H9 (cell line): ENCODE data around the gene SLC35B1. TPM values are rescaled to one million over a fixed set of nuclear protein-coding genes. Genes with fewer than 3 reads are reported as not detected.
A peak's percentile ranks its signal among the peaks of the same experiment; 100 is the strongest.

Experiments used
- DNase-seq: peaks from one replicate; pipeline ENCODE4 v3.0.0-alpha.2; 2017
- H2AFZ ChIP-seq: one replicate; pipeline ENCODE4 v1.6.1; 2013; ENCODE audit warnings: mild to moderate bottlenecking, low read length, control low read depth, moderate library complexity
- H2AK5ac ChIP-seq: 2 replicates; pipeline ENCODE4 v1.6.1; 2013; ENCODE audit warnings: low read length, control low read depth, mixed read lengths; ENCODE audit not compliant: insufficient read length
- H2BK120ac ChIP-seq: one replicate; pipeline ENCODE4 v1.6.1; 2013; ENCODE audit warnings: low read depth, mild to moderate bottlenecking, low read length, control low read depth, inconsistent platforms; ENCODE audit not compliant: poor library complexity, severe bottlenecking
- H2BK12ac ChIP-seq: 2 replicates; pipeline ENCODE4 v1.6.1; 2013; ENCODE audit warnings: low read length, control low read depth, mixed read lengths, low read depth; ENCODE audit not compliant: insufficient read length
- H2BK15ac ChIP-seq: 2 replicates; pipeline ENCODE4 v1.6.1; 2013; ENCODE audit warnings: low read depth, low read length, control low read depth
- H2BK20ac ChIP-seq: one replicate; pipeline ENCODE4 v1.6.1; 2013; ENCODE audit warnings: low read depth, mild to moderate bottlenecking, low read length, control low read depth, inconsistent platforms; ENCODE audit not compliant: poor library complexity, severe bottlenecking
- H2BK5ac ChIP-seq: 2 replicates; pipeline ENCODE4 v1.6.1; 2013; ENCODE audit warnings: low read length, control low read depth, mixed read lengths; ENCODE audit not compliant: insufficient read length
- H3K14ac ChIP-seq: 2 replicates; pipeline ENCODE4 v1.6.1; 2013; ENCODE audit warnings: low read length, control low read depth; ENCODE audit not compliant: insufficient read depth
- H3K18ac ChIP-seq: 2 replicates; pipeline ENCODE4 v1.6.1; 2013; ENCODE audit warnings: low read depth, mild to moderate bottlenecking, mixed read lengths, low read length, control low read depth; ENCODE audit not compliant: insufficient read length
- H3K23ac ChIP-seq: 2 replicates; pipeline ENCODE4 v1.6.1; 2013; ENCODE audit warnings: low read length, control low read depth, mixed read lengths, low read depth; ENCODE audit not compliant: insufficient read length
- H3K23me2 ChIP-seq: 2 replicates; pipeline ENCODE4 v1.6.1; 2013; ENCODE audit warnings: low read depth, mild to moderate bottlenecking, mixed read lengths, low read length, control low read depth; ENCODE audit not compliant: insufficient read length, poor library complexity, severe bottlenecking
- H3K27ac ChIP-seq: 2 replicates; pipeline ENCODE4 v1.5.1; 2013; ENCODE audit warnings: low read length, control low read depth, mixed read lengths, low read depth; ENCODE audit not compliant: insufficient read length
- H3K27me3 ChIP-seq: 2 replicates; pipeline ENCODE4 v1.6.1; 2013; ENCODE audit warnings: low read length, control low read depth, inconsistent platforms; ENCODE audit not compliant: insufficient read depth
- H3K4ac ChIP-seq: 2 replicates; pipeline ENCODE4 v1.6.1; 2013; ENCODE audit warnings: low read depth, mild to moderate bottlenecking, control low read depth, inconsistent platforms, low read length, moderate library complexity
- H3K4me1 ChIP-seq: 2 replicates; pipeline ENCODE4 v1.6.1; 2013; ENCODE audit warnings: low read length, control low read depth, inconsistent platforms; ENCODE audit not compliant: insufficient read depth
- H3K4me2 ChIP-seq: 2 replicates; pipeline ENCODE4 v1.6.1; 2013; ENCODE audit warnings: low read length, control low read depth, mixed read lengths; ENCODE audit not compliant: insufficient read length, insufficient read depth
- H3K56ac ChIP-seq: 2 replicates; pipeline ENCODE4 v1.6.1; 2013; ENCODE audit warnings: low read depth, mild to moderate bottlenecking, mixed read lengths, low read length, control low read depth; ENCODE audit not compliant: insufficient read length
- H3K79me1 ChIP-seq: 2 replicates; pipeline ENCODE4 v1.6.1; 2013; ENCODE audit warnings: low read depth, mild to moderate bottlenecking, moderate library complexity, low read length, control low read depth, inconsistent platforms; ENCODE audit not compliant: insufficient read depth, poor library complexity, severe bottlenecking
- H3K79me2 ChIP-seq: 2 replicates; pipeline ENCODE4 v1.6.1; 2013; ENCODE audit warnings: low read length, control low read depth, inconsistent platforms; ENCODE audit not compliant: insufficient read depth
- H3K9ac ChIP-seq: 2 replicates; pipeline ENCODE4 v1.6.1; 2013; ENCODE audit warnings: low read length, control low read depth, mixed read lengths; ENCODE audit not compliant: insufficient read length; ENCODE audit errors: extremely low read depth
- H3K9me3 ChIP-seq: one replicate; pipeline ENCODE4 v1.6.1; 2013; ENCODE audit warnings: low read depth, low read length, inconsistent platforms; ENCODE audit not compliant: control insufficient read depth
- H3T11ph ChIP-seq: one replicate; pipeline ENCODE4 v1.6.1; 2013; ENCODE audit warnings: mild to moderate bottlenecking, low read length, control low read depth, inconsistent platforms
- H4K20me1 ChIP-seq: one replicate; pipeline ENCODE4 v1.6.1; 2013; ENCODE audit not compliant: control insufficient read depth, insufficient read length, insufficient read depth
- H4K5ac ChIP-seq: 2 replicates; pipeline ENCODE4 v1.6.1; 2013; ENCODE audit warnings: low read depth, mild to moderate bottlenecking, mixed read lengths, low read length, control low read depth; ENCODE audit not compliant: insufficient read length
- H4K8ac ChIP-seq: replicated peaks from 2 replicates; pipeline ENCODE4 v1.6.1; 2013; ENCODE audit warnings: low read length, control low read depth, mixed read lengths, low read depth; ENCODE audit not compliant: insufficient read length
- H4K91ac ChIP-seq: 2 replicates; pipeline ENCODE4 v1.6.1; 2013; ENCODE audit warnings: low read depth, mild to moderate bottlenecking, moderate library complexity, mixed read lengths, low read length, control low read depth; ENCODE audit not compliant: insufficient read length
- H3K27ac Mint-ChIP-seq, 3 experiments: 2 replicates in 2 of 3; 3 replicates in 1 of 3; pipeline ENCODE4 v1.8.0; 2020 to 2021; ENCODE audit warnings: mixed read lengths in 3 of 3, mild to moderate bottlenecking in 1 of 3, moderate library complexity in 1 of 3
- H3K27me3 Mint-ChIP-seq: 2 replicates; pipeline ENCODE4 v1.8.0; 2021; ENCODE audit warnings: low read depth, mild to moderate bottlenecking, moderate library complexity, mixed read lengths
- H3K36me3 Mint-ChIP-seq, 3 experiments: 2 replicates in 2 of 3; 3 replicates in 1 of 3; pipeline ENCODE4 v1.8.0; 2020 to 2021; ENCODE audit warnings: low read depth in 3 of 3, mixed read lengths in 3 of 3; ENCODE audit not compliant: insufficient read depth in 1 of 3
- H3K4me1 Mint-ChIP-seq, 2 experiments: 2 replicates each; pipeline ENCODE4 v1.8.0; 2020; ENCODE audit warnings: mixed read lengths in 2 of 2
- H3K4me3 Mint-ChIP-seq, 2 experiments: 2 replicates in 1 of 2; 3 replicates in 1 of 2; pipeline ENCODE4 v1.8.0; 2020 to 2021; ENCODE audit warnings: mild to moderate bottlenecking in 2 of 2, mixed read lengths in 2 of 2, moderate library complexity in 1 of 2
- H3K9me3 Mint-ChIP-seq, 2 experiments: 2 replicates in 1 of 2; 3 replicates in 1 of 2; pipeline ENCODE4 v1.8.0; 2020; ENCODE audit warnings: mild to moderate bottlenecking in 2 of 2, mixed read lengths in 2 of 2, moderate library complexity in 1 of 2
- WGBS: extraction: QIAGEN DNeasy Blood & Tissue Kit; methylation state at CpG from one replicate; pipeline ENCODE4 v1.1.7; 2013; ENCODE audit warnings: missing lambda C conversion rate, low lambda C conversion rate, mixed read lengths; ENCODE audit not compliant: insufficient read length; ENCODE audit errors: extremely low coverage; 5-methylcytosine and 5-hydroxymethylcytosine counted together
- total RNA-seq: library from RNA; stranded (reverse); gene quantifications from 2 replicates; pipeline ENCODE4 v1.2.1, GENCODE V29; 2021
- TF ChIP-seq, protein P1 (sequence below): fragments of 200-600 bp; sonication (generic); conservative IDR thresholded peaks from 3 replicates; pipeline ENCODE4 v1.8.0; 2021; ENCODE audit warnings: antibody characterized with exemption, mild to moderate bottlenecking

Gene SLC35B1
- total RNA-seq, 1 experiment from 2014 or later = 58.9 TPM

DNA sequence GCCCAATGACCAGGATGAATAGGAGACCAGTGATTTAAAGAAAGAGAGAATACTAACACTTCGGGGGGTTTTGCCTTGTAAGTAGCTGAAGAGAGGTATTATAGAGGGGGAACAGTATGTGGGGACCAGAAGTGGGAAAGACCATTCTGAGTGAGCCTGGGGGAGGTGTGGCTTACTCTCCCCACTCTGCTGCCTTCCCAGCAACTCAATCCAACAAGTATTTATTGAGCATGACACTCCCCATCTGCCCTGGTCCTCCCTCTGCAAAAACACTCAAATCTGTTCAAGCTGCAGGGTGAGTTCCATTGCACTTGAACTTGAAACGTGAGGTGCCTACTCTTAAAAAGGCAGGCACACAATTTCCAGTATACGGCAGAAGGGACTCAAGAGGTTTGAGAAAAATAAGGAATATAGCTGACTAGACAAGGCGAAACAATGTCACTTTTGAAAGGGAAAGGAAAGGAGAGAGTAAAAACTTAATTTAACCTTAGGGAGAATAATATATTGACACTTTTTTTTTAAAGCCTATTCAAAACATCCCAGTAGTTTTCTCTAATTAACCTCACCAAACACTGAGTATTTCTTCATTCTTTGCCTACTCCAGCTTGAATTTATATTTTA lies 48.0 kb upstream of the SLC35B1 start:
- H2AFZ ChIP-seq = no peak overlapping the region
- H3K27ac Mint-ChIP-seq = 0 out of 7 replicates have a peak overlapping the region, but pooled peaks have one; percentile 2 to 65 (median 46)
- no peak overlapping the region for H2BK5ac ChIP-seq
- no peaks in the 10 kb centered on the region for H3K27me3 Mint-ChIP-seq
- no peak overlapping the region for H2BK20ac ChIP-seq
- WGBS = no CpG with 5 or more reads among the region's 4 CpGs
- H3K9me3 Mint-ChIP-seq = no peaks in the 10 kb centered on the region
- H4K91ac ChIP-seq = no peak overlapping the region
- H3K14ac ChIP-seq = no peak overlapping the region
- peaks cover 2% of the 10 kb centered on the region; the same call in 1 of the 2 replicates for H3K4me1 ChIP-seq
- no peaks in the 10 kb centered on the region for H3K23me2 ChIP-seq
- H3K18ac ChIP-seq = no peak overlapping the region
- no peak overlapping the region for H4K8ac ChIP-seq
- no peaks in the 10 kb centered on the region for H3K9me3 ChIP-seq
- no peak overlapping the region for H2BK120ac ChIP-seq
- H2BK15ac ChIP-seq = no peak overlapping the region
- H3K27ac ChIP-seq = no peak overlapping the region
- H3K4me2 ChIP-seq = no peak overlapping the region
- no peak overlapping the region for H3K4ac ChIP-seq
- DNase-seq = no peak
- peaks cover 31 to 41% of the 10 kb centered on the region in 2 experiments for H3K4me1 Mint-ChIP-seq
- H3K27me3 ChIP-seq = no peaks in the 10 kb centered on the region
- H3K9ac ChIP-seq = no peak overlapping the region
- peaks cover 2 to 8% (median 4%) of the 10 kb centered on the region in 3 experiments; a peak in 6 of 7 replicates for H3K36me3 Mint-ChIP-seq
- no peak overlapping the region for H2AK5ac ChIP-seq
- H3K4me3 Mint-ChIP-seq = no peak overlapping the region
- no peak overlapping the region for H3K23ac ChIP-seq
- H3K79me1 ChIP-seq = peaks cover 15% of the 10 kb centered on the region
- H3K79me2 ChIP-seq = peaks cover 9% of the 10 kb centered on the region; the same call in 1 of the 2 replicates
- no peaks in the 10 kb centered on the region for H4K20me1 ChIP-seq
- no peak overlapping the region for H3T11ph ChIP-seq
- TF ChIP-seq, protein P1, sequence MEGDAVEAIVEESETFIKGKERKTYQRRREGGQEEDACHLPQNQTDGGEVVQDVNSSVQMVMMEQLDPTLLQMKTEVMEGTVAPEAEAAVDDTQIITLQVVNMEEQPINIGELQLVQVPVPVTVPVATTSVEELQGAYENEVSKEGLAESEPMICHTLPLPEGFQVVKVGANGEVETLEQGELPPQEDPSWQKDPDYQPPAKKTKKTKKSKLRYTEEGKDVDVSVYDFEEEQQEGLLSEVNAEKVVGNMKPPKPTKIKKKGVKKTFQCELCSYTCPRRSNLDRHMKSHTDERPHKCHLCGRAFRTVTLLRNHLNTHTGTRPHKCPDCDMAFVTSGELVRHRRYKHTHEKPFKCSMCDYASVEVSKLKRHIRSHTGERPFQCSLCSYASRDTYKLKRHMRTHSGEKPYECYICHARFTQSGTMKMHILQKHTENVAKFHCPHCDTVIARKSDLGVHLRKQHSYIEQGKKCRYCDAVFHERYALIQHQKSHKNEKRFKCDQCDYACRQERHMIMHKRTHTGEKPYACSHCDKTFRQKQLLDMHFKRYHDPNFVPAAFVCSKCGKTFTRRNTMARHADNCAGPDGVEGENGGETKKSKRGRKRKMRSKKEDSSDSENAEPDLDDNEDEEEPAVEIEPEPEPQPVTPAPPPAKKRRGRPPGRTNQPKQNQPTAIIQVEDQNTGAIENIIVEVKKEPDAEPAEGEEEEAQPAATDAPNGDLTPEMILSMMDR = no peak
- H4K5ac ChIP-seq = no peak overlapping the region
- H3K56ac ChIP-seq = no peak overlapping the region
- no peak overlapping the region for H2BK12ac ChIP-seq
